Measurements from ENCODE around the gene NOSTRIN. TPM values are rescaled to one million over a fixed set of nuclear protein-coding genes. Genes with fewer than 3 reads are reported as not detected.

NOSTRIN gene
- total and polyA plus RNA-seq, 5 donors: 21.2 to 33.2 (median 26.5) TPM

DNA sequence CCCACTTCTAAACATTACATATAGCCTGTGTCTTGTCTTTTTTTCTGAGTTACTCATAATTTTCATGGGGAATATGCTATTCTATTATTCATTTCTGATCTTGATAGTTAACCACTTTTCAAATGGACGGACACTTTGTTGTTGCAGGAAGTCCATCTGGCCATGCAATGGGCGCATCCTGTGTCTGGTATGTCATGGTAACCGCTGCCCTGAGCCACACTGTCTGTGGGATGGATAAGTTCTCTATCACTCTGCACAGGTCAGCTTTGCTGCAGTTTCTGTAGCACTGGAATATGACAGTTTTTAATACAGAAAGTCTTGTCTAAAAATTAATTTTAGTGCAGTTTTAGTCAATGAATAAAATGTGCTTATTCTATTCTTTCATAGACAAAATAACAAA lies 101.9 kb downstream of the NOSTRIN start:
- H3K4me3 ChIP-seq (ENCODE audit: low read length): no peak overlapping the region
- no peaks in the 10 kb centered on the region for H3K9me3 ChIP-seq (ENCODE audit: control insufficient read depth, low read length)
- 90% methylated on average over 3 of the region's 3 CpGs for WGBS
- H3K27ac ChIP-seq (ENCODE audit: low read length): no peak overlapping the region
- no peak for ATAC-seq
- no peak for DNase-seq
- no peaks in the 10 kb centered on the region for H3K27me3 ChIP-seq (ENCODE audit: control insufficient read depth, insufficient read depth)
- intact Hi-C loops (cut with DNase I): no loop called here
- no peaks in the 10 kb centered on the region for H3K4me1 ChIP-seq (ENCODE audit: control insufficient read depth, insufficient read depth, low read length)

DNA sequence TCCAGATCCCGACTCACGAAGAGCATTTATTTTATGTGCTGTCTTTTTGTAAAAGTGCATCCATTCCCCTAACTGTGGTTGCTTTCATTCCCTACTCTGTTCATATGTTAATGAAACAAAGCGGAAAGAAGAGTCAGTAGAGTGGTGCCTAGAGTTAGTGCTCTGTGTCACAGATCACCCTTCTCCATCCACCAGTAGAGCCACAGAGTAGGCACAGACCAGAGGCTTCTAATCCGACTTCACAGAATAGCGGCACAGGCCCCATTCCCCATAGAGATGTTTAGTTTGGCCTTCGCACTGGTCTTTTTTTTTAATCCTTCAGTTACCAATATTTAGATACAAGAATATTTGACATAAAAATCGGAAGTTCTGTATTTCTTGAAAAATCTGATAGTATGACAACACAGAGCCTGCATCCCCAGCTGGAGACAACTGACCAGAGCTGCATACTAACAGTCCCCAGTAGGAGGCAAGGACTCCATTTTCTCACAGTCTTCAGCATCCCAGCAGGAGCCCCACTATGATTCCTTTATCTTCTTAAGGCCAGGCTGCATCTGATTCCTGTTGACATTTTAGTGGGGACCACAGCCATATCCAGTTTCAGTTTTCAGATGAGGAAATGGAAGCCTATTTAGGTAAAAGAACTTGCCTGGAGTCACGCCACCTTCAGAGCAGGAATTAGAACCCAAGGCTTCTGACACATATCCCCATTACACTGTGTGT lies 105.7 kb downstream of the NOSTRIN start:
- Histone ChIP-seq H3K27ac (ENCODE audit: low read length) (no peak overlapping the region), H3K4me3 (ENCODE audit: low read length) (no peak overlapping the region), H3K4me1 (ENCODE audit: control insufficient read depth, insufficient read depth, low read length) (no peaks in the 10 kb centered on the region), H3K27me3 (ENCODE audit: control insufficient read depth, insufficient read depth) (no peaks in the 10 kb centered on the region), H3K9me3 (ENCODE audit: control insufficient read depth, low read length) (no peaks in the 10 kb centered on the region)
- DNase-seq (no peak), ATAC-seq (no peak)
- 84% methylated on average over 8 of the region's 8 CpGs for WGBS
- intact Hi-C loops (cut with DNase I): no loop called here

DNA sequence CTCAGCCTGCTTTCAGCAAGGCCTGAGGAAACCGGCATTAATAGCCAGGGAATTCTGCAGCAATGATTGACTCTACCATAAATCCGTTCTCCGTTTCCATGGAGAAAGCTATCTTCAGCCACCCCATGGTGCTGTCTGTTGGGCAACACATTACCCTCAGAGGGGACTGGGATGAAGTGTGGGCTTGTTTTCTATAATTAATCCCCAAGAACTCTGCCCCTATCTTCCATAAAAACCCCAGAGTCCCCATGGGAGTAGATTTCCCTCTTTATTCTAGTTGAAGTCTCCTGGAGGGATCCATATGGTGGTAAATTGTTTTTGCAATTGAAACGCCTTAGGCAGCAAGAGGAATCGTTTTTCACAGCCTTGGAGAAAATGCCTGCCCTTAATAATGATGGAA lies 107.9 kb downstream of the NOSTRIN start:
- intact Hi-C loops (cut with DNase I): loop anchor here in 2 of 4 donors (10.0 kb wide), 2 partner anchors 136 to 146 kb away; no protein-coding TSS in a partner anchor
- Histone ChIP-seq H3K27me3 (ENCODE audit: control insufficient read depth, insufficient read depth) (no peaks in the 10 kb centered on the region), H3K9me3 (ENCODE audit: control insufficient read depth, low read length) (no peaks in the 10 kb centered on the region), H3K27ac (ENCODE audit: low read length) (no peak overlapping the region), H3K4me3 (ENCODE audit: low read length) (no peak overlapping the region), H3K4me1 (ENCODE audit: control insufficient read depth, insufficient read depth, low read length) (no peaks in the 10 kb centered on the region)
- DNase-seq (no peak), ATAC-seq (no peak)
- 66% methylated on average over 5 of the region's 5 CpGs for WGBS

DNA sequence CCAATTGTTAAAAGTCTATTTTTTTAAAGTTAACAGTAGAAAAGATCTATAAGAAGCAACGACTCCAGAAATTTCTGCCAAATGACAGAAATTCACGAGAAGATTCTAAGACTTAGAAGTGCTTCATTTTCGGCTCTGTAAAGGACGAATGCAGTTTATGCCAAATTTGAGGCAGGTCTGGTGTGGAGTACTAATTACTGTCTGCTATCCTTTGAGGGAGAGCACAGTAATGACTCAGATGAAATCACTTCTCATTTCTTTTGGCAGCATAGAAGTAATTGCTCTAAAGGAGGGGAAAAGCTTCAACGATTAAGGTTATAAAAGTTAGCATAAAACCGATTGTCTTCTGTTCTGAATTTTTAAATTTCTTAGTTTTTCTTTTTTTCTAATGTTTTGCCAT lies 110.0 kb downstream of the NOSTRIN start:
- H3K4me1 ChIP-seq (ENCODE audit: control insufficient read depth, insufficient read depth, low read length): no peaks in the 10 kb centered on the region

DNA sequence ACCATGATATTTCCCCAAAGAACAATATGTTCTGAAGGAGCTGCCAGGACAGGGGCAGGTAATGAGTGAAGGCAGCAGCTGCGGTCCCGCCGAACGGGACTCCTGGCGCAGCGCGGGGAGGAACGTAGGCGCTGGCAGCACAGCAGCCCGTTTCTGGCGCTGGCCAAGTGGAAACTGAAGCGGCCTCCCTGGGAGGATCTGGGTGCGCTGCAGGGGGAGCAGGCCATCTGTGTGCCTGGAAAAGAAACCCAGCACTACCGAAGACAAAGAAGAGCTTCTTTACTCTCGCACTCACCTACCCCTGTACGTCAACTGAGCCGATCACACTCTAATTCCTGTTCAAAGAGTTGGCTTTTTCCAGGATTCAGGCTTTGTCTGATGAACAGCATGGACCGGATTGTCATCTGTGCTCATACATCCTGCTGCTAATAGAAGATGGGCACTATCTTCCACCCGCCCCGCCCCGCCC lies 110.5 kb downstream of the NOSTRIN start:
- WGBS: 20% methylated on average over 21 of the region's 21 CpGs
- no peaks in the 10 kb centered on the region for H3K4me1 ChIP-seq (ENCODE audit: control insufficient read depth, insufficient read depth, low read length)
- DNase-seq: peak; percentile 28 to 72 (median 61)

More for the DNA sequence above, 110.0 kb downstream of the NOSTRIN start:
- ATAC-seq (no peak), DNase-seq (no peak)
- no peak overlapping the region for H3K27ac ChIP-seq (ENCODE audit: low read length)
- H3K9me3 ChIP-seq (ENCODE audit: control insufficient read depth, low read length): peaks cover 3% of the 10 kb centered on the region
- peak overlapping the region; percentile 48 for H3K4me3 ChIP-seq (ENCODE audit: low read length)
- WGBS: 54% methylated on average over 6 of the region's 6 CpGs
- H3K27me3 ChIP-seq (ENCODE audit: control insufficient read depth, insufficient read depth): no peaks in the 10 kb centered on the region
- intact Hi-C loops (cut with DNase I): loop anchor here in 2 of 4 donors (10.0 kb wide), 2 partner anchors 138 to 148 kb away; no protein-coding TSS in a partner anchor

DNA sequence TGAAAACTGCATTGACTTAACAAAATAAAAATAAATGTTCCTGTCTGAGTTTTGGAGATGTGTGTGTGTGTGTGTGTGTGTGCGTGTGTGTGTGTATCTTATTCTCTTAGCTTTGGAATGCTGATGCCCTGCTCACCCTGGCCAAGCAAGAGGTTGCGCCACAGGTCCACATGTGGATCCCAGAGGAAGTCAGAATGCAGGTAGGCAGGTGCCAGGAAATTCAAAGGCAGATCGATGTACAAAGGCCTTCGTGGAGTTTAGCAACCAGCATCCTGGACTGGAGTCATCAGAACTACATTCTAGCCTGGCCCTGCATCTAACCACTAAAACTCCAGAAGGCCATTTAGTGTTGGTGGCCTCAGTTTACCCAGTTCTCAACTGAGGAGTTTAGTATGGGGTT lies 111.1 kb downstream of the NOSTRIN start:
- H3K9me3 ChIP-seq (ENCODE audit: control insufficient read depth, low read length): peaks cover 3% of the 10 kb centered on the region
- no peaks in the 10 kb centered on the region for H3K4me1 ChIP-seq (ENCODE audit: control insufficient read depth, insufficient read depth, low read length)
- intact Hi-C loops (cut with DNase I): loop anchor here in 2 of 4 donors (10.0 kb wide), 2 partner anchors 139 to 149 kb away; no protein-coding TSS in a partner anchor
- 87% methylated on average over 4 of the region's 4 CpGs for WGBS
- H3K4me3 ChIP-seq (ENCODE audit: low read length): no peak overlapping the region
- H3K27me3 ChIP-seq (ENCODE audit: control insufficient read depth, insufficient read depth): no peaks in the 10 kb centered on the region
- no peak for DNase-seq
- no peak overlapping the region for H3K27ac ChIP-seq (ENCODE audit: low read length)
- ATAC-seq: no peak

More for the DNA sequence above, 110.5 kb downstream of the NOSTRIN start:
- peaks cover 3% of the 10 kb centered on the region for H3K9me3 ChIP-seq (ENCODE audit: control insufficient read depth, low read length)
- intact Hi-C loops (cut with DNase I): loop anchor here in 2 of 4 donors (10.0 kb wide), 2 partner anchors 138 to 148 kb away; no protein-coding TSS in a partner anchor
- peak; percentile 60 to 78 for ATAC-seq
- H3K27me3 ChIP-seq (ENCODE audit: control insufficient read depth, insufficient read depth): no peaks in the 10 kb centered on the region
- H3K27ac ChIP-seq (ENCODE audit: low read length): no peak overlapping the region
- H3K4me3 ChIP-seq (ENCODE audit: low read length): peak overlapping the region; percentile 48

Other genes starting within 250 kb of the NOSTRIN start
- under 1 TPM in 3 of 4 donors, not detected in 1; 0.31 to 0.53 (median 0.46) TPM for gene SPC25, start 87.8 kb downstream of the NOSTRIN start, total RNA-seq
- gene SPC25, start 87.8 kb downstream of the NOSTRIN start, polyA plus RNA-seq: not detected
- gene G6PC2, start 98.7 kb downstream of the NOSTRIN start, total RNA-seq: not detected
- not detected for gene G6PC2, start 98.7 kb downstream of the NOSTRIN start, polyA plus RNA-seq
- under 1 TPM; 0.17 to 0.47 (median 0.23) TPM for gene ABCB11, start 228.7 kb downstream of the NOSTRIN start, total RNA-seq
- 0.07 TPM for gene ABCB11, start 228.7 kb downstream of the NOSTRIN start, polyA plus RNA-seq

Data from right cardiac atrium (tissue), 5 donors.